Measurements from ENCODE around the gene VASH2.

VASH2 gene

DNA sequence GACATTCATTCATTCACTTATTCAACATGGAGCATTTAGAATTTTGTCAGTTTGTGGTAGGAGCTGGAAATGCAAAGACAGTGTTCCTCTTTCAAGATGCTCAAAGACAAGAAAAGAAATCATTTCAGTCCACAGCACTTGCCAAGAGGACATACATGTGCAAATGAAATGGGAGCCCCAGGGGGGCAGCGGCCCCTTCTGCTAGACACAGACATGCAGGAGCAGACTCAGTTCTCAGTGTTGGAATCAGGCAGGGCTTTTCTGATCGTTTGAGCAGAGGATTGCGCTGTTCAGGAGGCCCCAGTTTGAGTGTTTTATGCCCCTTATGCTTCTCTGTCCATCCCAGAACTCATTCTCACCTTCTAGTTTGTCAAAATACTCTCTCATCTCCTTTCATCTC, 35.6 kb upstream of the VASH2 start:
- FAIRE-seq = no peak
- no peak for DNase-seq (ENCODE audit: insufficient read length, low spot score)
- TF ChIP-seq, protein P1, sequence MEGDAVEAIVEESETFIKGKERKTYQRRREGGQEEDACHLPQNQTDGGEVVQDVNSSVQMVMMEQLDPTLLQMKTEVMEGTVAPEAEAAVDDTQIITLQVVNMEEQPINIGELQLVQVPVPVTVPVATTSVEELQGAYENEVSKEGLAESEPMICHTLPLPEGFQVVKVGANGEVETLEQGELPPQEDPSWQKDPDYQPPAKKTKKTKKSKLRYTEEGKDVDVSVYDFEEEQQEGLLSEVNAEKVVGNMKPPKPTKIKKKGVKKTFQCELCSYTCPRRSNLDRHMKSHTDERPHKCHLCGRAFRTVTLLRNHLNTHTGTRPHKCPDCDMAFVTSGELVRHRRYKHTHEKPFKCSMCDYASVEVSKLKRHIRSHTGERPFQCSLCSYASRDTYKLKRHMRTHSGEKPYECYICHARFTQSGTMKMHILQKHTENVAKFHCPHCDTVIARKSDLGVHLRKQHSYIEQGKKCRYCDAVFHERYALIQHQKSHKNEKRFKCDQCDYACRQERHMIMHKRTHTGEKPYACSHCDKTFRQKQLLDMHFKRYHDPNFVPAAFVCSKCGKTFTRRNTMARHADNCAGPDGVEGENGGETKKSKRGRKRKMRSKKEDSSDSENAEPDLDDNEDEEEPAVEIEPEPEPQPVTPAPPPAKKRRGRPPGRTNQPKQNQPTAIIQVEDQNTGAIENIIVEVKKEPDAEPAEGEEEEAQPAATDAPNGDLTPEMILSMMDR (IDR thresholded peaks at IDR 0.05; ENCODE audit: insufficient read depth, missing control alignments) = no peak

DNA sequence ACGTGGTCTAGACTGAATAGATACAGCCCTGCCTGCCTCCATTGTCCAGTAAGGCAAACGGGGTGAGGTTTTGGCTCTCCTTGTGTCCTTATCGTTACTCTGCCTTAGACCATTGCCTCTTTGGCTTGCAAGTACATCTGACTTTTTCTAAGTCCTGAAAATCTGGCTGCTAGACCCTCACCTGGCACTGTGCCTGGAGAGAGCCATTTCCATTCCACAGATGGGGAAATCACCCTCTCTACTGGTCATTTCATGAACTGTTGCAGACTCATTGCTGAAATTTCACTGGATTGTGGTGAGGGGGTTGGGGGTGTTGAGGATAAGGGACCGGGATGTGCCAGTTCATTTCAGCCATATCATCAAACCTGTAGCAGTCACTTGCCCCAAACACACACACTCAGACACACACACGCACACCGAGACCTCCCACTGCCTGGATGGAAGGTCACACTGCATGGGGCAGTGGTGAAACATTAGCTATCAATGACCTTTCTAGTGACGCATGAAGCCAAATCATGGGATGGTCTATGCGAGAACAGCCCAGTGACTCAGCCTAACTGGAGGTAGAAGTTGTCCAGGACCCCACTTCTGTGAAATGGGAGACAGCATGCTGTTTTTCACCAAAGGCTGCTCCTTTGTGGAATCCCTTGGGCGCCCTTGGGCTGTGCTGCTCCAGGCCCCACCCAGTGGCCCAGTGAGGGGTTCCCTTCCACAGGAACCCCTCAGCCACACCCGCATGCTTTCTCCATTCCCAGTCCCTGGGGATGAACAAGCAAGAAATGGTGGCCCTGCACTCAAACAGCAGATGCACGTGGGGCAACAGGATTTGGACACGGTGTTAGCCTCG, 34.9 kb upstream of the VASH2 start:
- DNase-seq (ENCODE audit: insufficient read length, low spot score) (peak; percentile 72), FAIRE-seq (no peak)
- TF ChIP-seq, protein P1 (IDR thresholded peaks at IDR 0.05; ENCODE audit: insufficient read depth, missing control alignments) = peak; percentile 94

DNA sequence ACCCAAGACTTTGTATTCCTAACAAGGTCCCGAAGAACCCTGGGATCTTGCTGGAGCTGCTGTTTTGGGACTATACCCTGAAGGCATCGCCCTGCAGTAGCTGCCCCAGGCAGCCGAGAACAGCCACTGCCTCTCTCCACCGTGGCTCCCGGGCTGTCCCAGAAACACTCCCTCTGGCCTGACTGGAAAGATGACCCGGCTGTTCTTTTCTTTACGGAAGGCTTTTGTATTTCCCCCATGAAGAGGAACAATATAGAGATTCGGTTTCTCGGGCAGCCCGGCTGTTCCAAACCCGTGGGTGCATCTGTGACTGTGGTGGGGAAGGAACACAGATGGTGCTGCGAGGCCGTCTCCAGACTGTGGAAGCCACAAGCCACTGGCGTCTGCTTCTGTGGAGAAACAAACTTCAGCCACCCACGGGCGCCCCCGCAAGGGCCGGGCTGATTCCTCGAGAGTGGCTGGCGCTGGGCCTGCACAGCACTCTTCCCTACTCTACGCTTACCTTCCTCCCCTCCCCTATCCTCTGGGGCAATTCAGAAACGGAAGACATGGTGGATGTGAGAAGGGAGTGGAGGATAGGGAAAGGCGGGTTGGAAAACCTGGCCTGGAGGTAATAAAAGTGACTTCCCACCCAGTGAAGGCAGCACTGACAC, 33.7 kb upstream of the VASH2 start:
- DNase-seq (ENCODE audit: insufficient read length, low spot score) (no peak), FAIRE-seq (no peak)
- TF ChIP-seq, protein P1 (IDR thresholded peaks at IDR 0.05; ENCODE audit: insufficient read depth, missing control alignments) = no peak

DNA sequence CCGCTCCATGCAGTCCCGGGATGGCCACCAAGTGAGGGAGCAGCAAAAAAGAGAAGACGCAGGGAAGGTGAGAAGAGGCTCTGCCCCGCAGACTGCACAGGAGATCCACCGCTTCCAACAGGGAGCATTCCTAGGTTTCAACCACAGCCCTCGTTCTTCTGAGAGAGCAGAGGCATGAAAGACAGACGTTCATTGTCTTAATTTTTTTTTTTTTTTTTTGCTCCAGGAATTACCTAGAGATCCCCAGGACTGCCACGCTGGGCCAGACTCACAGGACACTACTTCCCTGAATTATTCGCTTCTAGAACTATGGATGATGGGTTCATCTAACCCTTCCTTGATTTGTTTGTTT, 33.2 kb upstream of the VASH2 start:
- TF ChIP-seq, protein P1 (IDR thresholded peaks at IDR 0.05; ENCODE audit: insufficient read depth, missing control alignments) = no peak
- no peak for DNase-seq (ENCODE audit: insufficient read length, low spot score)
- no peak for FAIRE-seq

DNA sequence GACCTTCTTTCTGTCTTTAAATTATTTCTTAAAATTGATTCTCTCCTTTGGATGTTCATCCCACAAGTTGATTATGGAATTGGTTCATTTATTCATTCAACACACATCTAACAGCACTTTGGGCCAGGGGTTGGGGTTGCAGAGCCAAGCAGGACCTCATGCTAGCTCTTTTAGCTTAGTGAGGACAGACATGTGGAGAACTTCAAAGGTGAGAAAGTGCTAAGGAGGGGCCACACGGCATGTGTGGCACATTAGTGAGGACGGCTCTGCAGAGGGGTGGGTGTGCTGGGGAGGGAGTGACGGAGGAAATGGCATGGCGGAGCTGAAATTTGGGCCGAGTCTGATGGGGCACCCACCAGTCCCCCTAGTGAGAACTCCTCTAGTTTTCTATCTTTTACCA, 32.5 kb upstream of the VASH2 start:
- FAIRE-seq = no peak

DNA sequence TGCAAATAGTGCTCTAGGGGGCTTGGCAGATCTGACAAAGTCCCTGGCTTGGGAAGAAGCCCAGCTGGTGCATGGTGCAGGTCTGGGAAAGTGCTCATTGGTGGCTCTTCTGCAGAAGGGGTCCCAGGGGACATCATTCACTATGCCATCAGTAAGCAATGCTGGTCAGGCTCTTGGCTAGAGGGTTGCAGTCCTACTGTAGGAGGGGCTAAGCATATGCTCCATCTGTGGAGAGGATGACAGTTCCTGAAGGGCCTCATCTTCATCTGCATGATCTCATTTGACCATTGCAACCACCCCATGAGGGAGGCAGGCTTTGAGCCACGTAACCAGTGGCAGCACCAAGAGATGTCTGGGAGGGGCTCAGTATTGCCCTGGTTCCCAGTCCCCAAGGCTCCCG, 31.5 kb upstream of the VASH2 start:
- TF ChIP-seq, protein P1 (IDR thresholded peaks at IDR 0.05; ENCODE audit: insufficient read depth, missing control alignments) = no peak
- DNase-seq (ENCODE audit: insufficient read length, low spot score) = no peak
- FAIRE-seq = no peak

More for the DNA sequence above, 32.5 kb upstream of the VASH2 start:
- TF ChIP-seq, protein P1 (IDR thresholded peaks at IDR 0.05; ENCODE audit: insufficient read depth, missing control alignments) = no peak
- no peak for DNase-seq (ENCODE audit: insufficient read length, low spot score)

DNA sequence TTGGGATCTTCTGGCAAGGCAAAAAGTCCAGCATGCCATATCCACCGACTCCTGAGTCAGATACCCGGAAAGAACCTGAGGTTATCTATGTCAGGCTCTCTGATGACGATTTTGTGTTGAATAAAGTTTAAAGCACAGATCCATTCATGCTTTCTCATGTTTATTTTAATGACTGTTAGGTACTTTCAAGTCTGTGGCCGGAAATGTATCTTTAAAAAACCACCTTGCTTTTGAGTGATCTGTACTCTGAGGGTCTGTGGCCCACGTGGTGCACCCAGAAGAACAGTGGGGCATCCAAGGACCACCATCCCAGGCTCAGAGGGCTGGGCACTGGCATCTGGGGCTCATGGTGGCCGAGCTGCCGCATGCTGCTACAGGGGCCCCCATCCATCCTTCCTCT, 30.1 kb upstream of the VASH2 start:
- no peak for FAIRE-seq
- DNase-seq (ENCODE audit: insufficient read length, low spot score) = no peak
- TF ChIP-seq, protein P1 (IDR thresholded peaks at IDR 0.05; ENCODE audit: insufficient read depth, missing control alignments) = no peak
